ENCODE results near the gene ADGRV1.

- TF ChIP-seq CTCF (IDR thresholded peaks at IDR 0.05) (no peak), POLR2A (IDR thresholded peaks at IDR 0.05) (no peak)
Measured at GRCh38 chr5:91175708-91176107, 617.1 kb downstream of the ADGRV1 start.
